Measurements from ENCODE around the gene MLH3.

The MLH3 gene

DNA sequence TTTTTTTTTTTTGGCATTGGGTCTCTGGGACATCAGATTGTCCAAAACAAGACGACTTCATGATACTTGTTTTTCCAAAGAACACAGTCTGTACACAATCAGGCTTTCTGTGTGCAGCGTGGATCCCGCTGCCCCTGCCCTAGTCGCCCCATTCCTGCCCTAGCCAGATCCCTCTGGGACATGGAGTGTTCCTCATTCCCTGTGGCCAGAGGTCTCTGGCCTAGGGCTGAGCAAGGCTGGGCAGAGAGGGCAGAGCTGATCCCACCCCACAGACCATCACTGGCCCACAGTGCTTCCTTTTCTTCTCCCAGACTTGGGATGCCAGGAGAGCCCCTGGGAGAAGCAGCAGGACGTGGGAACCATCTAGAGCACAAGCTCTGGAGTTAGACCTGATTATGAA lies 69.4 kb downstream of the MLH3 start:
- no peak for DNase-seq

DNA sequence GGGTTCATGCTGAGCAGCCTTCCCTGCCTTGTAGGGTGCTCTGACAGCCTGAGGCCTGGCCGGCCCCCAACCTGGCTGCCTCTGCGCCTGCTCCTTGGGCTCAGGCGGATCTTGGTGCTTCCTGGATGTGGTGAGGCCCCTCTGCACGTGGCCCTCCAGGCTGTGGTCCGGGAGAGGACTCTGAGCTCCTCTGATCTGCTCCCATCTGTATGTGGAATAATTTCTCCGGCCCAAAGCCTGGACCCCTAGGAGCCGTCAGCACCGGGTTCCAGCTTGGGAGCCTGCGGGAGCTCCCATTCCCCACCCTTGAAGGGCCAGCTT lies 69.8 kb downstream of the MLH3 start:
- DNase-seq: no peak

DNA sequence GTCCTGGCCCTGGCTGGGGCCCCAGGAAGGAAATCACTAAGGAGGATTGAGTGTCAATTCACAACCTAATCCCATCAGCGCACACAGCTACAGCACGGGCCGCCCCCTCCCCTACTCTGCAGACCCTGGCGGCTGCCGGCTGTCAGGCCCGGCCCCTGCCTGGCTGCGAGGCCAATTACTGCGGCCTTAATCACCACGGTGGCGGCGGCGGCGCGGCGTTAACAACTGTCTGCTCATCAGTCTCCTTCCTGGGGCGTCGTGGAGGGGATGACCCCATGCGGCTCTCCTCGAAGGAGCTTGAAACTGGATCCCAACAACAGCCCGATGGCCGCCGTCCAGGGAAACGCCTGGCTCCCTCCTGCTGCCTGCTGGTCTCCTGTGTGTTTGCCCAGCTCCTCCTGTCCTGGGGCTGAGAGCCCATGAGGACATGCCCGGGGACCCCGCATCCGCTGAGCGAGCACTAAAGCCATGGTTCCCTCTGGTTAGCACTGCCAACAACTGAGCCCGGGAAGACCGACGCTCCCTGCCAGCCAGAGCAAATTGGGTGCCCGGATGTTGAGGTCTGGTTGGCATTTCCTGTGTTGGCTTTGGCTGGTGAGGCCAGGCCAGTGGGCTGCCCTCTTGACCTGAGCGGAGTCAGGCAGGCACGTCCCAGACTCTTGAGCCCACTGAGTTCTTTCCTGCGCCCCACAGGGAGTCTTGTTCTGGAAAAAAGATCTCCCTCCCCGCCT lies 70.4 kb downstream of the MLH3 start:
- DNase-seq: no peak

DNA sequence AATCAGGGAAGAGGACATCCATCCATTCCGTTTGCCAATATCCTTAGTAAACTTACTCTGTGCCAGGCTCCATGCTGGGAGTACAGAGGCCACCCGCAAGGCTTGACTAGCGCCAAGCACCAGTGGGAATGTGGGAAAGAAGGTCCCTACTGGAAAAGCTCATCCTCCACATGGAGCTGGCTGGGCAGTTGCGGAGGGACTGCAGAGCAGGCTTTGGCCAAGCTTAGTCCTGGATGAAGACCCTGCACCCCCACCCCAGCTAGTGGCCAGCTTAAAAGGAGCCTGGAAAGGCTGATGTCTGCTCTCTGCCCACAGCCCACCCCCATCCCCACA lies 70.9 kb downstream of the MLH3 start:
- no peak for DNase-seq

DNA sequence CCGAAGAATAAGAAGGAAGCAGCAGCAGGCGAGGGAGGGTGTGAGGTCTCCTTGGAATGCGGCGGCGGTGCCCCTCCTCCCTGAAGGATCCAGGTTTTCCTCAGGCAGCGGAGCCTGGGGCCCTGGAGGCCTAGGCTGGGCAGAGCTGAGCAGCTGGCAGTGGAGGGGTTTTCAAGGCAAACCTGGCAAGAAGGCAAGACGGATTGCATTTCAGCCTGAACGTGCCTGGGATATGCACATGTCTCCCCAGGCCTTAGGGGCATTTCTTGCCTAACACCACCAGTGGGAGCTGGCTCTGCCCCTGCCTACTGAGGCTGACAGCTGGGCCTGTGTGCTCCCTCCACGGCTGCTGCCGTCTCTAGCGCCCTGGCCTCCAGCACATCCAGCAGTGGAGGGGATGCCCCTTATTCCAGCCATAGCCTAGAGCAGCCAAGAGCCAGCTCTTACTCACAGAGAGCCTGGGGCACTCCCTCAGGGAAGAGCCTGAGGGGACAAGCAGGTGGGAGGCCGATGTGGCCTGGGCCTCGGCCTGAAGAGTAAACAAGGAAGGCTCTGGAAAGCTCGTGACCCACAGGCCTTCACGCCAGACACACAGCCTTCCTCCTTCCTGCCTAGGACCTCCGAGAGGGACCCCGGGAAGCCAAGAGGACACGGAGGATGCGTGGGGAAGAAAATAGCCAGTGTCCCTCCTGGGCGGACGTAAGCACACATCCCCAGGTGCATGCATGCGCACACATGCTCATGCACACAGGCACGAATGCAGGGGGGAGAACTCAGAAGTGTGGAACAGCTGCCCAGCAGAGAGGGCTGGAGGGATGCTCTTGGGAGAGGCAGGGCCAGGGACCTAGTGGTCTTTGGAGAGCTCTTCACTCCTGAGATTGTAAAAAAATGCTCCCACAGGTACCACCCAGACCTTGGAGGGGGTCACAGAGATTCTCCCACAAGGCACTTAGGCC lies 71.5 kb downstream of the MLH3 start:
- no peak for DNase-seq

DNA sequence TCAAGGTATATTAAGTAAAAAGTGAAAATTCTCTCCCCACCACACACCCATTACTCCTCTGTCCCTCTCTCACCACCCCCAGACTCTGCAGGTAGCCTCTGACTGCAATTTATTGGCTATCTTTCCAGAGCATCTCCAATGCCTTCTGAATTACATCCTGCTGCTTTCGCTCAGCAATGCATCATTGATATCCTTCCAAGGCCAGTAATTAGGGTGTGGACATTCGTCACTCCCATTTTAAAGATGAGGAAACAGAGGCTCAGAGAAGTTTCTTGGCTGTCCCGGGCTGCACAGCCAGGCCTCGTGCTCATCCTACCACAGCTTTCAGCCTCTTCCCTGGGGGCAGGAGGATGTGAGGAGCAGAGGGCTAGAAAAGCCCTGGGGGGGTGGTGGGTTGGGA lies 72.2 kb downstream of the MLH3 start:
- DNase-seq: no peak

DNA sequence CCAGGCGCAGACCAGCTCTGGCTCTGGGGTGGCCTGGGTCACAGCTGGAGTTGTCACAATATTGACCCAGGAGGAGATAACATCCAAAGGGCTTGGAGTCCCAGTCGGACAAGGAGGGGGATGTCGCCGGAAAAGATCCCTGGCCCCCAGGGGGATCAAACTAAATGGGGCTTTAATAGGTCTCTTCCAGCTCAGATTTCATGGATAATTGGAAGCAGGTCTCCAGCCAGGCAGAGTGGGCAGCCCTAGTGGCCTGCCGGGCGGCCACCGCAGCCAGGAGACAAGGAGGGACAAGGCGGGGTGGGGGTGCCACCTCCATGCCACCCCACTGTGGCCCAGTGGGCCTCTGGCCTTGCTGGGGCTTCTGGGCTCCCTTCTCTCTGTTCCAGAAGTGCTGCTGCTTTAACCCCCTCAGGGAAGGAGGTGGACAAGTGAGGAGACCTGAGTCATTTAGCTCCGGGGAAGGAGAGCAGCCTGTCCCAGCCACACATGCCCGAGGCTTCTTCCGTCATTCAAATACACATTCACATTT lies 72.8 kb downstream of the MLH3 start:
- no peak for DNase-seq

DNA sequence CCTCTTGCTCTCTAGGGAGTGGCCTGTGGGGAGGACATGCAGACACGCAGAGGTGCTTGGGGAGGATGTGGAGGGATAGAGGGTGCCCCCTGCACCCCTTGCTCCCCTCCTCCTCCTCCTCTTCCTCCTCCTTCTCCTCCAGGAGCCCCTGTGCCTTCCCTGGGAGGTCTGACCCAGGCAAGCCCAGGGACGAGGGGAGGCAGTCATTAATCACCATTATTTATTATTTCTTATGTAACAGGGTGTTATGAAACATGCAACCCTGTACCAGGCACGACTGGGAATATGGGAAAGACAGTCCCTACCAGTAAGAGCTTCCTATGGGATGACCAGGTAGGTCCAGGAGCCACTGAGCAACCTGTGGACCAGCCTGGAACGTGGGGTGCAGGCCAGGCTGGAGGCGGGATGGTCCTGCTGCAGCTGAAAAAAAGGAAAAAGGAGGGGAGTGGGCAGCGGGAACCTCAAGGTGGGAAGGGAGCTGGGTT lies 73.3 kb downstream of the MLH3 start:
- DNase-seq: no peak

DNA sequence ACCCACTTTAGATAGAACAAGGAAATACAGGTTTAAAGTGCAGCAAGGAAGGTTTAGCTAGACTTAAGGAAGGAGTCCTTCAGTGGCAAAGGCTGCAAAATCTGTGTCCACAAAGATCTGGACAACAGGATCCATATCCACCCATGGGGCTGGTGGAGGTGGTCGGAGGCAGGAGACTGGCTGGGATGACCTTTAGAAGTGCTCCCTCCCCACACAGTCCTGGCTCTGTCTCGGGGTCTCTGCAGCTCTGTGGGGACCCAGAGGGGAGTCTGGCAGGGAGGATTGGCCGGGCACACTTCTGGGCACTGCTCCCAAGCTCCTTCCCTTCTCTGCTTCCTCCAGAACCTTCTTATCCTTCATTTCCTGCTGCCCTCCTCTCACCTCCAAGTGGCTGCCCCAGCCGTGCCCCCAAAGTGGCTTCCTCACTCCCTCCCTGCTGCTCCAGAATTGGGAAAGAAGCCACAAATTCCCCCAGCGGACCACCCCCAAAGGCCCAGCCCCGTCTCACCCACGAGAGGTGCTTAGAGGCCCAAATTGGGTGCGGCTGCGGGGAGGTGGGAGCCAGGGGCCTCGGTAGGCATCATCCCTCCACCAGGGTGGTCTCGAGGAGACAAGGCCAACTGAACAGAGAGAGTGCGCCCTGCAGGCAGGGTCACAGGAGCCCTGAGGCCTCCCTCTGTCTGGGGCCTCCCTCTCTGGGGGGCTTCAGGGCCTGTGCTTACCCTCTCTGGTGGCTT lies 73.9 kb downstream of the MLH3 start:
- no peak for DNase-seq

DNA sequence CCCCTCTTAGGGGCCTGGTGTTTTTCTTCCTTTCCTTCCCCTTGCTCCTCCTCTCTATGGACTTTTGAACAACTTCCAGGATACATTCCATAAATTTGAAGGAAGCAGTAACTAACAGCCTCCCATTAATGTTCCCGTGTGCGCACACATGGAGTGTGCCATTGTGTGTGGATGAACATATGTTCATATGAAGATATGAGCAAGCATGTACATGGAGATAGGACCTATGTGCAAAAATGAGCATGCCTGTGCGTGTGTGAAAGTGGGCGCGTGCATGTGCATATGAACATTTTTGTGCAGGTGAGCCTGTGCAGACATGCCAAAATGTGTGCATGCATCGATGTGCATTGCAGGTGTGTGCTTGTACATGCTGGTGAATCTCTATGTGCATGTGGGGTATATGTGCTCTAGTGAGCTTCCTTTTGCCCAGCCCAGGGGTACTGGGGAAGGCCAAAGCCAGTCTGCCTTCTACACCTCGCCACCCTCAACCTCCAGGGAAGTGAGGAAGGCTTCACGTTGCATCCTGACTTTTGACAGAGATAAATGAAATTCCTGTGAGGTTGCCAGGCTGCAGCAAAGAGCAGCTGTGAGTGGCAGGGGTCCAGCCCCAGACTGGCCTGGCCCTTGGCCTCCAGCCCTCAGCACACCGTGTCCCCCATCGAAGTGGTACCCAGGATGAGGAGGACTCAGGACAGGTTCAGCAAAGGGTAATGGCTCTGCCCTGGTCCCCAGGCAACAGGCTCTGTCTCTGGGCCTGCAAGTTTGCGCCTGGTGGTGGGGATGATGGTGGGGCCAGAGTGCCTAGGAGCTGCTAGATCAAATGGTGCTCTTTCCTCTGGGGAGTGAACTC lies 74.8 kb downstream of the MLH3 start:
- no peak for DNase-seq

DNA sequence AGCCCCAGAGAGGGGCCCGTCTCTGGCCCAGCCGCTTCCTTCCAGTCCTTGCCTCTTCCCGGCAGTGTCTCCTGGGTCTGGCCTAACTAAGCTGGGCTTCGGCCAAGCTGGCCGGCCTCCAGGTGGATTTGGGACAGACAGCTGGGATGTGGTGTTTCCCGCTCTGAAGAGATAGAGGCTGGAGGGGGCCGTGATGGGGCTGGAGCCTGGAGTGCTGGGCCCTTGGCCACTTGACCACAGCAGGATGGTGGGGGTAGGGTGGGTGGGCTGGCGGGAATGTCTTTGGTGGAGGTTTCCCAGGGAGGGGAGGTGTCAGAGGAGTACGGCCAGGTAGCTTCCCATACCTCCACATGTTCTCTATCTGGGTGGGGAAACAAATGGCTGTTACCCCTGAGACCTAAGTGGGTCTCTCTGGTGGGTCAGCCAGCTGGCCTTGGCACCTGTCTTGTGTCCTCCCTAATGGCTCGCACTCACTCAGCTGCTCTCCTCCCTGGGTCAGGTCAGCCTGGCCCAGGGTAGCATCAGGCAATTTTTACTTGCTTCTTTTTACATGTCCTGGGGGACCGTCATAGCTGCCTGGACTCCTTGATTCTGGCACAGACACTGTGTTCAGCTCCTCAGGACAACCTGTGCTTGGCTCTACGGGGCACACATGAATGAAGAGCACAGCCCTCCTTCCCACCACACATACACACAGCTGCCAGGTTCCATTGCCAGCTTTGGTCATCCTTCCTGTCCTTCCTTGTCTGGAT lies 76.0 kb downstream of the MLH3 start:
- DNase-seq: no peak

DNA sequence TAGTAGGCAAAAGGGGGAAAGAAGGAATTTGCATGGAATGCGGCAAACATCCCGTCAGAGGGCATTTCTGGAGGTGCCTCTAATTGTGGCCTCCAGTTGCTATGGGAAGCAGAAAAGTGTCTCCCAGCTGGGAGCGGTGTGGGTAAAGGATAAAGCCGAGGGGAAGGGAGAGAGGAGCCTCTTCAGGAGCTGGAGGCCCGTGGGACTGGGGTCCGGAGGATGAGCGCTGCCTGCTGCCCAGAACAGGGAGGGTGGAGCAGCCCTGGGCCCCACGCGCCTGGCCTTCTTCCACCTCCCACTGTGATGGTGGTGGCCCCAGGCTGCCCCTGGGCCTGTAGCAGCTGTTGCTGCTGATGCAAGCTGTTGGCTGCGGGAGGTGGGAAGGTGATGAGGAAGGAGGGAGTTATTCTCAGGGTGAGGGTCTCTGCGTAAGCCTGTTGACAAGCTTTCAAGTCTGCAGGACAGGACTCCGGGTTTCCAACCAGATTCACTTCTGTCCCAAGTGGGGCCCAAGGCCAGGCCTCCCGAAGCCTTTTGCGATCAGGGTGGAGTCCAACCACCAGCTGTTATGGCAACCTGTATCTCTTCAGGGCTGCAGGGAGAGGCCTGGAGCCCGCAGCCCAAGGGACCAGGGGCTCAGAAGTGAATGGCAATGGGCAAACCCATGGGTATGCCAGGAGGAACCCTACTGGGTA lies 76.8 kb downstream of the MLH3 start:
- DNase-seq: no peak

DNA sequence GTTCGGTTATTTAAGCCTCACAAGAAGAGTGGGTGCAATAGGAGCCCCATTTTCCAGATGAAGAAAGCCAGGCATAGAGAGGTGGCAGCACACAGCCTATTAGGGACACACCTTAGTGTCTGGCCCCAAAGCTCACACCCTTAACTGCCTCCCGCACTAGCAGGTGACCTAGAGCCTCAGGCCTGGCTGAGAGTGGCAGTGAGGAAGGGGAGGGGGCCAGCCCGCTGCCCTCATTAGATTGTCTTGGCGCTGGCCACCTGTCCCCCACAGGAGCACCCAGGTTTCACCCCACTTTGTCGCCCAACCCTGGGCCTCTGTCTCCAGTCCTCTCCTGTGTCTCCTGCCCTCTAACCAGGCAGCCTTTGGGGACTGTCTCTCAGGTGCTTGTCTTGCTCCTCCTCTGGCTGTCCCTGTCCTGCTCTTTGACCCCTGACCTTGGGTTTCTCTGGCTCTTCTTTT lies 77.3 kb downstream of the MLH3 start:
- no peak for DNase-seq

DNA sequence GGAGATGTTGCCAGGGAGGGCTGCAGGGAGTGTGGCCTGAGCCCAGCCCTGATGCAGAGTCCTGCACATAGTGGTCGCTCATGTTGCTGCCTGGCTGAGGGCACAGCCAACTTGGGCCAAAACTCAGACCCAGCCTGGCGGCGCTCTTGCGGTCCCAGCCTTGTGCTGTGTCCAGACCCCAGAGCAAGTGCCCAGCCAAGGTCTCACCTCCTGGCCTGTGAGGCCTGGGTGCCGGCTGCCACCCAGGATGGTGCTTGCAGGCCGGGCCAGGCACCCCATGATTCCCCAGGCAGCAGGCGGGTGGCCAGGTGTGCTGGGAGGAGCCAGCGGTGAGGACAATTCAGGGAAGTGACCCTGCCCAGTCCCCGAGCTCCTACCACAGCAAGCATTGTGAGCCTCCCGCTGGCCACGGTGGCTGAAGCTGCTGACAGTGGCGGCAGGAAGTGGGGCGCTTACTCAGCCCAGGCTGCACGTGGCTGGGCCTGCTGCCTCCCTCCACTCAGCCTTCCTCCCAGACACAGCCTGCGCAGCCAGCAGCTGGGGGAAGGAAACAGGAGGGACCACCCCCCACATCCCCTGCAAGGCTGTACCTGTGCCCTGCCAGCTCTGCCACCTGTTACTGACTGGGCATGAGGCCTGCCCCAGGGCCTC lies 78.1 kb downstream of the MLH3 start:
- DNase-seq: no peak

DNA sequence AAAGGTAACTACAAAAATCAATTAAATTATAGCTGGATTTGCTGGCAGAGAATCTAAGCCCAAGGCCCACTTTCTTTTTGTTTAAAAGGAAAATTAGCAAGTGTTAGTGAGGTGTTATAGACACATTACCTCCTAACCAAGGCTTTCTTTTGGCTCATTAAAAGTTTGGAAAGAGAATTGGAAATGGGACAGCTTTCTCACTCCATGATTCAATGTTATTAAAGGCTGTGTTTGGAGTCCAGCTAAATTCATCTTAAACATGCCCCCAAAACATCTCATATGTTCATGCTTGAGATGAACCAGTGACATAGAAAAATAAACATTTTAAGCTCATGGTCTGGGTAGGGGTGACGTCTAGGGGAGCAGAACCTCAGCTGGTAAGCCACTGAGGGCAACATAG lies 82.5 kb downstream of the MLH3 start:
- DNase-seq: no peak

DNA sequence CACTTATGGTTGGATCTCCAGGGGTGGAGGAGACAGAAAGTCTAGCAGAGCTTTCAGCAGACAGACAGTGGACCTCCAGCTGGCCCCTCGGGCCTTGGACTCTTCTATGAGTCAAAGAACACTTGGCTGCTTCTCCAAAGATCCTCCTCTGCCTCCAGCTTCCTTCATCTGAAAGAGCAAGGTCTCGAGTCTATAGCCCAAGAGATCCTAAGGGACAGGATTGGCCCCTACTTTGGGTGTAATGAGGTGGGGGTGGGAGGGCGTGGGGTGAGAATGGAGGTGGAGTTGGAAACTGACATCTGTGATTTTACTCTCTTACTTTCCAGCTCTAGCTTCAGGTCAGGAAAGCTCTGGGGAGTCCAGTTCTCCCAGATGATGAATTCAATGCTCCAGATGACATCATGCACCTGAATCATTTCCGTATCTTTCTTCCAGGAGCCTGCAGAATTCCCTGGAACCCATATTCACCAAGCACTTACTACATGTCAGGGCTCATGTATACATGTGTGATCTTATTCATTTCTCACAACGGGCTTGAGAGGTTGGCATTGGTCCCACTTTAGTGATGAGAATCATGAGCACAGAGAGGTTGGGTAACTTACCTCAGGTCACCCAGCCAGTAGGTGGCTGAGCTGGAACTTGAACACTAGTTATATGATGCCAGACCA lies 85.6 kb downstream of the MLH3 start:
- no peak for DNase-seq

DNA sequence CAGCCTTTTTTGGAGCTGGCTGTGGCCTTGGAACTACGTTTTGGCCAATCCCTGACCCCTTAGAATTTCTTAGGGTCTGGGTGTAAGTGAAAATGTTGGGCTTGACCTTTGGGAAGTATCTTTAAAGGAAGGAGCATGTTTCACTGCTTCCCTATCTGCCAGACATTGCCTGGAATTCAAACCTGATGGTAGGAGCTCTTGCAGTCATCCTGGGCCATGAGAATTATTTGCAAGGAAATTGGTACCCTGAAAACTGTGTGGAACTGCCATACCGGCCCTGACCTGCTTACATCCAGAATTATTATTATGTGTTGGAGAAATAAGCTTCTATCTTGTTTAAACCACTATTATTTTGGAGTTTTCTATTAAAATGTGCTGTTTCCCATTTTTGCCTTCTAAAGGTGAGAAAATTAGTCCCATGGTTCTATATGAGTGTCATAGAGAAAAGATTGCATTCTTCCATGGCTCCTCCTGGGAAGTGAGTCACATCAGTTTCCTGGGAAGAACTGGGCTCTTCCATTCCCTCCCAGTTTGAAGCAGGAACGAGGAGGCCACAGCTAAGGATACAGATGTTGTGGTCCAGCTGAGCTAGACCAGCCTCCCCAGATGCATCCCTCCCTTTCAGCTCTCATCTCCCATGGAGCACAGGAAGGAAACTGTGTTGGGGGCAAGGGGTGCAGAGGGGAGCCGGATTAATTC lies 86.3 kb downstream of the MLH3 start:
- no peak for DNase-seq
